Type B pancreatic cell (in vitro differentiated cells): ENCODE results near the gene IL21. TPM values are rescaled to one million over a fixed set of nuclear protein-coding genes. Genes with fewer than 3 reads are reported as not detected.

Source experiments
- DNase-seq: peaks from one replicate; pipeline ENCODE4 v3.0.0; 2021; ENCODE audit warnings: mixed read lengths; ENCODE audit not compliant: unreplicated experiment; ENCODE audit errors: extremely low spot score
- H3K27ac Mint-ChIP-seq: 2 replicates; pipeline ENCODE4 v1.8.0; 2021; ENCODE audit warnings: mild to moderate bottlenecking, mixed read lengths
- H3K27me3 Mint-ChIP-seq: 2 replicates; pipeline ENCODE4 v1.8.0; 2021; ENCODE audit warnings: mixed read lengths
- H3K36me3 Mint-ChIP-seq: 2 replicates; pipeline ENCODE4 v1.8.0; 2021; ENCODE audit warnings: mixed read lengths
- H3K4me1 Mint-ChIP-seq: one replicate; pipeline ENCODE4 v1.8.0; 2021; ENCODE audit warnings: mixed read lengths; ENCODE audit not compliant: unreplicated experiment
- H3K4me3 Mint-ChIP-seq: 2 replicates; pipeline ENCODE4 v1.8.0; 2021; ENCODE audit warnings: mild to moderate bottlenecking, mixed read lengths
- H3K9me3 Mint-ChIP-seq: 2 replicates; pipeline ENCODE4 v1.8.0; 2021; ENCODE audit warnings: mixed read lengths
- CTCF ChIP-seq: fragments of 200-600 bp; sonication (generic); conservative IDR thresholded peaks from 2 replicates; pipeline ENCODE4 v1.5.0; 2021; ENCODE audit warnings: antibody characterized with exemption, mild to moderate bottlenecking
- total RNA-seq: library from RNA; stranded (reverse); gene quantifications from 2 replicates; pipeline ENCODE4 v1.2.1, GENCODE V29; 2021; ENCODE audit warnings: low replicate concordance

IL21 gene
- total RNA-seq, 1 donor from 2014 or later, result not detected

DNA sequence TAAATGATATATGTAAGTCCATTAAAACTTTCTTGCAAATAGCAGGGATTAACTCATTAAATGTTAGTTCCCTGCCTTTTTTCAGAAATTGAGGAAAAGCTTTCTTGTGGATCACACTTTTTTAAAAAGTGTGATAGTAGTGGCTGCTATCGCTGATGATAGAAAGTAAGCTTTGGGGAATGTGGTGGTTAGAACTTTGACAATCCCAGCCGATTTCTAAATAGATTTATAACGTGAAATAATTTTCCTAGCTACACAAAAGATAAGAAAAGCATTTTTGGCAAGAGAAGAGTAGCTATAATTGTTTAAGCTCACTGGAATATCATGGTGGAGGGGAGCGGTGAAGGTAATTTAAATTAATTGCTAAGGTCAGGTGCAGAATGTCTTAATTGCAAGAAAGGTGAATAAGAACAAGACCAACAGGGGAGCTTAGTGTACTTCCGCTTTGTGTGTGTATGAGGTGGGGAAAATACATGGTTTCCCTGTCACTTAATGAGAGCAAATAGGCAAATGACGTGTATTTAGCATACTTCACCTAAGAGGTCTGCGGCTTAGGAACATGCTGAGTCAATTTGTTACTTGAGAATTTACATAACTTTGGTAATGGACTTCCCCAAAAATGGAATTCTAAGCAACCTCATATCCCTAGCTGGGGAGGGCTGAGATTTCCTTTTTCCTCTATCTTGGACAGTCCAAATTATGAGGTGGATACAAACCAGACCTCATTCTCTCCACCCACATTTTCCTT is 11.7 kb upstream of the IL21 start:
- H3K4me1 Mint-ChIP-seq, result peaks cover 4% of the 10 kb centered on the region
- no peak for TF ChIP-seq CTCF
- H3K27me3 Mint-ChIP-seq, result peaks cover 7% of the 10 kb centered on the region
- no peak for DNase-seq
- no peaks in the 10 kb centered on the region for H3K36me3 Mint-ChIP-seq
- no peak overlapping the region for H3K4me3 Mint-ChIP-seq
- H3K9me3 Mint-ChIP-seq, result peaks cover 3% of the 10 kb centered on the region
- H3K27ac Mint-ChIP-seq, result no peak overlapping the region

GRCh38 chr4:122625156-122625555 is 4.3 kb upstream of the IL21 start:
- Mint-ChIP-seq H3K27ac (no peak overlapping the region), H3K4me3 (no peak overlapping the region), H3K4me1 (no peaks in the 10 kb centered on the region), H3K36me3 (no peaks in the 10 kb centered on the region), H3K27me3 (no peaks in the 10 kb centered on the region), H3K9me3 (no peaks in the 10 kb centered on the region)
- no peak for TF ChIP-seq CTCF
- DNase-seq, result no peak

- no peak for TF ChIP-seq CTCF
- no peaks in the 10 kb centered on the region for H3K27me3 Mint-ChIP-seq
- no peak overlapping the region for H3K4me3 Mint-ChIP-seq
Measured at GRCh38 chr4:122624205-122624604, 3.3 kb upstream of the IL21 start.

DNA sequence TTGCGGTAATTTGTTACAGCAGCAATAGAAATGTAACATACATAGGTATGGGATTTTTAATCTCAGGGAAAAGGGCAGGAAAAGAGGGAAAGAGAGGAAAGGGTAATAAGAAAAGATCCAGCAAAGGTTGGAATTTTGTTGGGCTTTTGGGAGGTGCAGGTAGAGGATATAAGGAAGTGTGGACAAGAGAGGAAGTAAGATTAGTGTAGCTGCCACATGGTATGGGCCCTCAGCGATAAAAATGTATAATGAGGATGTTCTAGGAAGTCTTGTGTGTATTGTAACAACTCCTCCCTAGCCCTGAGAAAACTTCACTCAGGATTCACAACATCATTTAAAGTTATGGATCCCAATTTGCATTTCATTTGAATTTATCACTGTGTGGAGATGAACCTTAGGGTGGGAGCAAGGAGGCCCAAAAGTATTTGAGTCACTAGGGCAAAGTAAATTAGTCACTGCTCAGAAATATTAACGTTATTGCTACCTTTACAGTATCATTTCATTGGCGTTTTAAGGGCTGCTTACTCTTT is 2.8 kb upstream of the IL21 start:
- no peaks in the 10 kb centered on the region for H3K36me3 Mint-ChIP-seq
- no peak for TF ChIP-seq CTCF
- no peaks in the 10 kb centered on the region for H3K9me3 Mint-ChIP-seq
- H3K27ac Mint-ChIP-seq, result no peak overlapping the region
- H3K4me3 Mint-ChIP-seq, result no peak overlapping the region
- H3K27me3 Mint-ChIP-seq, result no peaks in the 10 kb centered on the region
- no peaks in the 10 kb centered on the region for H3K4me1 Mint-ChIP-seq
- DNase-seq, result no peak

More at GRCh38 chr4:122624205-122624604, 3.3 kb upstream of the IL21 start:
- Mint-ChIP-seq H3K4me1 (no peaks in the 10 kb centered on the region), H3K9me3 (no peaks in the 10 kb centered on the region), H3K36me3 (no peaks in the 10 kb centered on the region), H3K27ac (no peak overlapping the region)
- no peak for DNase-seq

DNA sequence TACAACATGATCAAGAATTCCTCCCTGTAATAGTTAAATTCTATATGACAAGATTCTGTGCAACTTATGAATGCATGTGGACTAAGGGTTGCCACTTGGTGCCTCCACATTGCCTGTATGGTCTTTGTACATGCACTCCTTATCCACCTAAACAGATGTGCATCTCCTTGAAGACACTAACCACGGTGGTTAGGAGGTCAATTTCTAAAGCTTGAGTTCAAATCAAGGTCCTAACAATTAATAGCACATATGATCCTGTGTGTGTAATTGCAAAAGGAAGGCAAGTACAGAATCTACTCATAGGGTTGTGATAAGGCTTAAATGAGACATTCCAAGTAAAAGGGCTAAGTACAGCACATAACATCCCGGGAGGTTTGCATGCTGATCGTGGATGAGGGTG is 1.5 kb upstream of the IL21 start:
- H3K9me3 Mint-ChIP-seq, result no peaks in the 10 kb centered on the region
- H3K27me3 Mint-ChIP-seq, result no peaks in the 10 kb centered on the region
- DNase-seq, result no peak
- no peaks in the 10 kb centered on the region for H3K4me1 Mint-ChIP-seq
- H3K36me3 Mint-ChIP-seq, result no peaks in the 10 kb centered on the region
- TF ChIP-seq CTCF, result no peak
- H3K4me3 Mint-ChIP-seq, result no peak overlapping the region
- no peak overlapping the region for H3K27ac Mint-ChIP-seq
